ENCODE measurements around the gene DECR2.
A peak's percentile ranks its signal among the peaks of the same experiment; 100 is the strongest.
"Not testable (repeated sequence)": the region's sequence is repeated elsewhere in the genome, so short reads cannot be mapped to it uniquely, and the experiment has no call there.

Gene DECR2

GRCh38 chr16:373848-374615 is 27.7 kb upstream of the DECR2 start:
- Histone ChIP-seq H3K27ac (ENCODE audit: low read depth, low read length) (no peak overlapping the region), H3K9ac (ENCODE audit: low read depth in 1 of 2, low read length in 2 of 2) (no peak overlapping the region), H3K36me3 (ENCODE audit: control insufficient read depth in 1 of 2, insufficient read depth in 2 of 2, low read length in 2 of 2) (peaks cover 9 to 56% of the 10 kb centered on the region in 2 donors), H3K27me3 (ENCODE audit: control insufficient read depth in 1 of 2, insufficient read depth in 2 of 2, low read length in 2 of 2) (no peaks in the 10 kb centered on the region), H3K4me1 (ENCODE audit: control insufficient read depth in 1 of 2, insufficient read depth in 2 of 2, low read length in 2 of 2) (peaks cover 14 to 17% of the 10 kb centered on the region in 2 donors), H3K9me3 (ENCODE audit: control insufficient read depth in 1 of 2, low read length in 2 of 2) (no peaks in the 10 kb centered on the region), H3K4me3 (ENCODE audit: low read depth in 1 of 2, low read length in 2 of 2) (no peak overlapping the region)

- Histone ChIP-seq H3K27ac (ENCODE audit: low read depth, low read length) (no peak overlapping the region), H3K27me3 (ENCODE audit: control insufficient read depth in 1 of 2, insufficient read depth in 2 of 2, low read length in 2 of 2) (no peaks in the 10 kb centered on the region), H3K36me3 (ENCODE audit: control insufficient read depth in 1 of 2, insufficient read depth in 2 of 2, low read length in 2 of 2) (peaks cover 9 to 56% of the 10 kb centered on the region in 2 donors)
Observed at GRCh38 chr16:374616-374926, 27.1 kb upstream of the DECR2 start.

GRCh38 chr16:375212-375611 is 26.5 kb upstream of the DECR2 start:
- Histone ChIP-seq H3K27me3 (ENCODE audit: control insufficient read depth in 1 of 2, insufficient read depth in 2 of 2, low read length in 2 of 2) (no peaks in the 10 kb centered on the region), H3K9me3 (ENCODE audit: control insufficient read depth in 1 of 2, low read length in 2 of 2) (no peaks in the 10 kb centered on the region), H3K36me3 (ENCODE audit: control insufficient read depth in 1 of 2, insufficient read depth in 2 of 2, low read length in 2 of 2) (peaks cover 9 to 56% of the 10 kb centered on the region in 2 donors), H3K9ac (ENCODE audit: low read depth in 1 of 2, low read length in 2 of 2) (no peak overlapping the region), H3K4me1 (ENCODE audit: control insufficient read depth in 1 of 2, insufficient read depth in 2 of 2, low read length in 2 of 2) (peaks cover 15 to 22% of the 10 kb centered on the region in 2 donors), H3K27ac (ENCODE audit: low read depth, low read length) (no peak overlapping the region), H3K4me3 (ENCODE audit: low read depth in 1 of 2, low read length in 2 of 2) (no peak overlapping the region)

More at GRCh38 chr16:374616-374926, 27.1 kb upstream of the DECR2 start:
- no peak overlapping the region for H3K9ac ChIP-seq (ENCODE audit: low read depth in 1 of 2, low read length in 2 of 2)
- peaks cover 14 to 20% of the 10 kb centered on the region in 2 donors for H3K4me1 ChIP-seq (ENCODE audit: control insufficient read depth in 1 of 2, insufficient read depth in 2 of 2, low read length in 2 of 2)
- H3K9me3 ChIP-seq (ENCODE audit: control insufficient read depth in 1 of 2, low read length in 2 of 2) = no peaks in the 10 kb centered on the region
- H3K4me3 ChIP-seq (ENCODE audit: low read depth in 1 of 2, low read length in 2 of 2) = no peak overlapping the region

- Histone ChIP-seq H3K27ac (ENCODE audit: low read depth, low read length) (no peak overlapping the region), H3K36me3 (ENCODE audit: control insufficient read depth in 1 of 2, insufficient read depth in 2 of 2, low read length in 2 of 2) (peaks cover 9 to 56% of the 10 kb centered on the region in 2 donors), H3K9ac (ENCODE audit: low read depth in 1 of 2, low read length in 2 of 2) (no peak overlapping the region), H3K4me3 (ENCODE audit: low read depth in 1 of 2, low read length in 2 of 2) (no peak overlapping the region), H3K4me1 (ENCODE audit: control insufficient read depth in 1 of 2, insufficient read depth in 2 of 2, low read length in 2 of 2) (peaks cover 9 to 22% of the 10 kb centered on the region in 2 donors), H3K27me3 (ENCODE audit: control insufficient read depth in 1 of 2, insufficient read depth in 2 of 2, low read length in 2 of 2) (no peaks in the 10 kb centered on the region), H3K9me3 (ENCODE audit: control insufficient read depth in 1 of 2, low read length in 2 of 2) (no peaks in the 10 kb centered on the region)
Observed at GRCh38 chr16:375927-376816, 25.5 kb upstream of the DECR2 start.

GRCh38 chr16:376817-377418 is 24.8 kb upstream of the DECR2 start:
- no peak overlapping the region for H3K4me3 ChIP-seq (ENCODE audit: low read depth in 1 of 2, low read length in 2 of 2)
- H3K27ac ChIP-seq (ENCODE audit: low read depth, low read length) = no peak overlapping the region
- H3K36me3 ChIP-seq (ENCODE audit: control insufficient read depth in 1 of 2, insufficient read depth in 2 of 2, low read length in 2 of 2) = peaks cover 9 to 50% of the 10 kb centered on the region in 2 donors

GRCh38 chr16:377419-377951 is 24.2 kb upstream of the DECR2 start:
- Histone ChIP-seq H3K9ac (ENCODE audit: low read depth in 1 of 2, low read length in 2 of 2) (no peak overlapping the region), H3K4me1 (ENCODE audit: control insufficient read depth in 1 of 2, insufficient read depth in 2 of 2, low read length in 2 of 2) (peaks cover 9 to 20% of the 10 kb centered on the region in 2 donors), H3K27ac (ENCODE audit: low read depth, low read length) (no peak overlapping the region), H3K9me3 (ENCODE audit: control insufficient read depth in 1 of 2, low read length in 2 of 2) (no peaks in the 10 kb centered on the region), H3K27me3 (ENCODE audit: control insufficient read depth in 1 of 2, insufficient read depth in 2 of 2, low read length in 2 of 2) (no peaks in the 10 kb centered on the region), H3K36me3 (ENCODE audit: control insufficient read depth in 1 of 2, insufficient read depth in 2 of 2, low read length in 2 of 2) (peaks cover 9 to 45% of the 10 kb centered on the region in 2 donors), H3K4me3 (ENCODE audit: low read depth in 1 of 2, low read length in 2 of 2) (no peak overlapping the region)

More at GRCh38 chr16:376817-377418, 24.8 kb upstream of the DECR2 start:
- Histone ChIP-seq H3K9me3 (ENCODE audit: control insufficient read depth in 1 of 2, low read length in 2 of 2) (no peaks in the 10 kb centered on the region), H3K9ac (ENCODE audit: low read depth in 1 of 2, low read length in 2 of 2) (no peak overlapping the region), H3K4me1 (ENCODE audit: control insufficient read depth in 1 of 2, insufficient read depth in 2 of 2, low read length in 2 of 2) (peaks cover 9 to 20% of the 10 kb centered on the region in 2 donors), H3K27me3 (ENCODE audit: control insufficient read depth in 1 of 2, insufficient read depth in 2 of 2, low read length in 2 of 2) (no peaks in the 10 kb centered on the region)

- H3K4me1 ChIP-seq (ENCODE audit: control insufficient read depth in 1 of 2, insufficient read depth in 2 of 2, low read length in 2 of 2) = peaks cover 12 to 22% of the 10 kb centered on the region in 2 donors
- not testable (repeated sequence) for H3K9ac ChIP-seq (ENCODE audit: low read depth in 1 of 2, low read length in 2 of 2); H3K4me3 ChIP-seq (ENCODE audit: low read depth in 1 of 2, low read length in 2 of 2); H3K9me3 ChIP-seq (ENCODE audit: control insufficient read depth in 1 of 2, low read length in 2 of 2); H3K27ac ChIP-seq (ENCODE audit: low read depth, low read length); H3K27me3 ChIP-seq (ENCODE audit: control insufficient read depth in 1 of 2, insufficient read depth in 2 of 2, low read length in 2 of 2)
- H3K36me3 ChIP-seq (ENCODE audit: control insufficient read depth in 1 of 2, insufficient read depth in 2 of 2, low read length in 2 of 2) = peaks cover 9 to 38% of the 10 kb centered on the region in 2 donors
Observed at GRCh38 chr16:378113-378820, 23.4 kb upstream of the DECR2 start.

- no peak overlapping the region for H3K27ac ChIP-seq (ENCODE audit: low read depth, low read length)
- no peaks in the 10 kb centered on the region for H3K9me3 ChIP-seq (ENCODE audit: control insufficient read depth in 1 of 2, low read length in 2 of 2)
- peaks cover 6 to 33% of the 10 kb centered on the region in 2 donors for H3K36me3 ChIP-seq (ENCODE audit: control insufficient read depth in 1 of 2, insufficient read depth in 2 of 2, low read length in 2 of 2)
- no peak overlapping the region for H3K4me3 ChIP-seq (ENCODE audit: low read depth in 1 of 2, low read length in 2 of 2)
- no peak overlapping the region for H3K9ac ChIP-seq (ENCODE audit: low read depth in 1 of 2, low read length in 2 of 2)
- peaks cover 17 to 27% of the 10 kb centered on the region in 2 donors for H3K4me1 ChIP-seq (ENCODE audit: control insufficient read depth in 1 of 2, insufficient read depth in 2 of 2, low read length in 2 of 2)
- H3K27me3 ChIP-seq (ENCODE audit: control insufficient read depth in 1 of 2, insufficient read depth in 2 of 2, low read length in 2 of 2) = no peaks in the 10 kb centered on the region
Observed at GRCh38 chr16:378821-379182, 22.9 kb upstream of the DECR2 start.

- Histone ChIP-seq H3K9me3 (ENCODE audit: control insufficient read depth in 1 of 2, low read length in 2 of 2) (no peaks in the 10 kb centered on the region), H3K36me3 (ENCODE audit: control insufficient read depth in 1 of 2, insufficient read depth in 2 of 2, low read length in 2 of 2) (peaks cover 4 to 27% of the 10 kb centered on the region in 2 donors), H3K9ac (ENCODE audit: low read depth in 1 of 2, low read length in 2 of 2) (peak overlapping the region; percentile 41 to 47), H3K27ac (ENCODE audit: low read depth, low read length) (no peak overlapping the region), H3K27me3 (ENCODE audit: control insufficient read depth in 1 of 2, insufficient read depth in 2 of 2, low read length in 2 of 2) (no peaks in the 10 kb centered on the region), H3K4me3 (ENCODE audit: low read depth in 1 of 2, low read length in 2 of 2) (peak overlapping the region; percentile 13 to 16), H3K4me1 (ENCODE audit: control insufficient read depth in 1 of 2, insufficient read depth in 2 of 2, low read length in 2 of 2) (peaks cover 17 to 27% of the 10 kb centered on the region in 2 donors)
Observed at GRCh38 chr16:379183-379960, 22.3 kb upstream of the DECR2 start.

Data from duodenal mucosa (tissue), 2 donors.